ENCODE measurements around the gene NUP42.

NUP42 gene

DNA sequence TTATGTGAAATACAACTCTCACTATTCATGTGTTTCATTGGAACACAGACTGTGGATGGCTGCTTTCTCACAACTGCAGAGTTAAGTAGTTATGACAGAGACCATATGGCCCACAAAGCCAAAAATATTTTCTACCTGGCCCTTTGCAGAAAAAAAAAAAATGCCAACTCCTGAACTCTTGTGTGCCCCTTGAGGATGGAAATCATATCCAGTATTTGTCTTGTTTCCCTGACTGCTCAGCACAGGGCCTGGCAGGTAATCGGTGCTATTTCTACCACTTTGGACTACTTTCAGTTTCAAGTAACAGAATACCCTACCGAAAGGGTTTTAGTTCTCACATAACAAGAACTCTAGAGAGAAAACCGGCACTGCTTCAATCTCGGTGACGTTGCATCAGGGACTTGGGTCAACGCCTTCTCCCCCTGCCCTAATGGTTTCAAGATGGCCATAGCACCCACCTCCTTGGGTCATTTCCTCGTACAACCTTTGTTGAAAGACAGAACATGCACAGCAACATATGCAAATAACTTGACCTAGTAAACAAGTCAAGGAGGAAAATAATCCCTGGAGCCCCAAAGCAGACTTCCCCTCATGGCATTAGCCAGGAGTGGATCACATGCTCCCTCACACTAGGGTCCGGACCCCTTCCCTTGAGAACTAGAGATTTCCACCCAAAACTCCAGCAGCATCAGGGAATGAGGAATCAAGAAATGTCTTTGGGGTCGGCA, 52.9 kb downstream of the NUP42 start:
- DNase-seq (ENCODE audit: low read depth in 2 of 2), result no peak

DNA sequence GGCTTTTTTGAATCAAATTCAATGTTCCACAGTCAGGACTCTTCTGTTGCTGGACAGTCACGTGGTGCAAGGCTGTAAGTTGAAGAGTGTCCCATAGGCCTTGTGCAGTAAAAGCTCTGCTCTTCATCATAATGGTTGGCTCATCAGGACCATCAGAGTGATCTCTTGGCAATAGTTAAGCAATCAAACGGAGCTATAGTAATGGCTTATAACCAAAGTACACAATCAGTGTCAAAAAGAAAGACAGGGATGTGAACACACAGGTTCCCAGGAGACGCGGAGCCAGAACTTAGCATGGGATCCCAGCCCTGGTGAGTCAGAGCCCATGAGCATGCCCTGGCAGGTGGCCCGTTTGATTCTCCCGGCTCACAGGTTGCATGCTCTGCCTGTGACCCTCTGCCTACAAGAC, 54.0 kb downstream of the NUP42 start:
- DNase-seq (ENCODE audit: low read depth in 2 of 2), result no peak

DNA sequence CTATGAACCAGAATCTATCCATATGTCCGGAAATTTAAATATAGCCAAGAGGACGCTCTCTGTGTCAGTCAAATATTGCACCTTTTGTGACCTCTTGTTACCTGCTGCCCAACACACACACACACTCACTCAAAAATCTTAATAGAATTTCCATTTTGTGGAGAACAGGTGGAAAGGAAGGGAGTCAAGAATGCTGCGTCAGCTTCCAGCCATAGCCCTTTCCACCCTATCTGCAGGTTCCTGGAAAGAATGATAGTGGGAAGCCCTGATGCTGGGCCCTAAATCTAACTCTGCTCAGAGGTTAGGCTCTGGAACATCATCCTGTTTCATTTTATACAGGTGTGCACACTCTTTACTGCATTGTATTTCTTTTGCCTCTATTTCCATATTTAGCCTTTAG, 55.2 kb downstream of the NUP42 start:
- no peak for DNase-seq (ENCODE audit: low read depth in 2 of 2)

DNA sequence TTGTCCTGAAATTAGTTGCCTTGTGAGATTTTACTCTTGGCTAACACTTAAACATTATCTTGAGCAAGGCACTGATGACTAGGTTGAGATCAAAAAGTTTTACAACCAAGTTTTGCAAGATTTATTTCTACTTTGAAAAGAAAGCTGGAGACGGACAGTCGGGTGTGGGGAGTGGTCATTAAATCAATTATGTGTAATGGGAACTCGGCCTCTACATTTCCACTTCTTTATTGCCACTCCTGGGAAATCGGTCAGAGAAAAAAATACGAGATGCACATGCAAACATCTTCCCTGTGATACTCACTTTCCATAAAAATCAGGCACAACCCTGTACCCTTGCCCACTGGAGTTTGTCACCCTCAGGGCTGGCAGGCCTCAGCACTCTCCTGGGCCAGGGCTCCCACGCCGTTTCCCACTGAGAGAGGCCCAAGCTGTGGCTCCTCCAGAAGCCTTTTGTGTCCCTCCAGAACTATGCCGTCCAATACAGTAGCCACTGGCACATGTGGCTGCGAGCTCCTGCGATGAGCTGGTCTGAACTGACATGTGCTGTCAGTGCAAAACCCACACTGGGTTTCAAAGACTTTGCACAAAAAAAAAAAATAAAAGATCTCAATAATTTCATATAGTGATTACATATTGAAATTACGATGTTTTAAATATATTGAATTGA, 57.3 kb downstream of the NUP42 start:
- DNase-seq (ENCODE audit: low read depth in 2 of 2), result no peak

DNA sequence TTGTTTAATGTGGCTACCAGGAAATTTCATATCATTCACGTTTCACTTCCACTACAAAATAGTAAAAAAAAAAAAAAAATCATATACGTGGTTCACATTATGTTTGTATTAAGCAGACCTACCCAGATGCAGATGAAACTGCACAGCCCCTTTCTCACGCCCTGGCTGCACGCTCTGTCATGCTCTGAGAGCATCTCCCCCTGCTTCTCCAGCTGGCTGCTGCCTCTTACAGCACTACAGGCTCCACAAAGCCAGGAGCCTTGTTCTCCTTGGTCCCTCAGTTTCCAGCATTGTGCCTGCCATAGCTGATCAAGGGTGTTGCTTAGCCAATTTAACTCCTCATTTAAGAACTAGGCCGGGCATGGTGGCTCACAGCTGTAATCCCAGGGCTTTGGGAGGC, 57.9 kb downstream of the NUP42 start:
- no peak for DNase-seq (ENCODE audit: low read depth in 2 of 2)

DNA sequence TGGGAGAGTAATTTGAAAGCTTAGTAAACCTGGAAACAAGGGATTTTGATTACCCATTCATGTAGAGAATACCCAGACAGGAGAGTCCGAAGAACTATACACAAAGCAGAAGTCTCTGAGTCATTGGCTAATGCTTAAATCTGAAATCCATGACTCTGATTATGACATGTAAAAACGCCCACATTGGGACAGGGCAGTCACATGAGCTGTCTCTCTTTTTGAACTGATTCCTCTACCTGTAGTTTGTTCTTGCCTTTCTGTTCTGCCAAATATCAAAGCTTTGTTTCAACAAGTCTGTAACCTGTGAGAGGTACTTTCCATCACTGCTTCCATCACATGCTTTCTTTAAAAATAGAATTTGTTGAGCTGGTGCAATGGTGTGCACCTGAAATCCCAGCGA, 60.5 kb downstream of the NUP42 start:
- DNase-seq (ENCODE audit: low read depth in 2 of 2), result no peak

DNA sequence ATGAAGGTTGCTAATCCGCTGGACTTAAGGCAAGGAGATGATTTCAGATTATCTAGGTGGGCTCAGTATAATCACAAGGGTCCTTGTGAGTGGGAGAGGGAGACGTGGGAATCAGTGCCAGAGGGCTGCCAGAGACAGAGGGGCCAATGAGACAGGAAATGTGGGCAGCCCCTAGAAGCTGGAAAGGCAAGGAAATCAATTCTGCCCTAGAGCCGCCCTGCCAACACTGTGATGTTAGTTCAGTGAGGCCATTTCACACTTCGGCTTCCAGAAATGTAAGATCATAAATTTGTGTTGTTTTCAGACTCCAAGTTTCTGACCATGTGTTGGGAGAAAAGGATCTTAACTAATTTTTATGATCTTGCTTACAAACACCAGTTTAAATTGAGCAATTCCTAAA, 61.1 kb downstream of the NUP42 start:
- no peak for DNase-seq (ENCODE audit: low read depth in 2 of 2)

DNA sequence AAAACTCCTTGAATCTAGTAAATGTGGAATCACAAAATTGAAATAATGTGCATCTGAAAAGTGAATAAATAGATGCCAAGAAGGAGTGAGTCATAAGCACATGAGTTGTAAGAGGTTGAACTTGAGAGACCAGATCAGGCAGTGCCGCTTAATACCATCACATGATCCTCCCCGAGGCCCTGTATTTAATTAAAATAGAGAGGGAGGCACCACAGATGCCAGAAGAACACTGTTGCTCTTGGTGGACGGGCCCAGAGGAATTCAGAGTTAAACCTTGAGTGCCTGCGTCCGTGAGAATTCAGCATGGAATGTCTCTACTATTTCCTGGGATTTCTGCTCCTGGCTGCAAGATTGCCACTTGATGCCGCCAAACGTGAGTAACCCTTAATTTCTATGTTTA, 64.7 kb downstream of the NUP42 start, which contains the start of gene GPNMB:
GPNMB (plus strand) TSS at position 221 of the 400 bp plus-strand sequence; CDS start at position 304, 83 bp downstream.
- no peak for DNase-seq (ENCODE audit: low read depth in 2 of 2)

DNA sequence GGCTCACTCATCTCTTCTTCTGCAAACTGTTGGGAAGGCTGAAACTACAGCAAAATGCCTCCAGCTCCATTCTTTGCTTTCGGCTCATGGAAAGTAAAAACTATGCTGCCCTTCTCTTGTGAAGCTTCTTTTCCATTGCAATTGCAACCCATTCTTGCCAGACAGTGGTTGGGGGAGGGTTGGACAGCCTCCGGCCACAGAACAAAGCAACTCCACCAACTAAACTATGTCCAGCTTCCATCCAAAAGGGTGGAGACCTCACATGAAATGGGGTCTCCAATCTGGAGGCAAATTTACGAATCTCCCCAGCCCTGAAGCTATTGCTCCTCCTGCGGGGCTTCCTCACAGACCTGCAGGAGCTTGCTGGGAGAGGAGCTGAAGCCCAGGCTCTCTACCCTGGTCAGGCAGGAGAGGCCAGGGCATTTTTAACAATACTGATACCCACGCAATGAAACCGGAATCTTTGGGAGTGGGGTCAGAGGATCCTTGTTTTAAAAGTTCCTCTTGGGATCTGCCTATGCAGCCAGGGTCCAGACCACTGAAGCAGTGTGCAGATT, 65.3 kb downstream of the NUP42 start:
- DNase-seq (ENCODE audit: low read depth in 2 of 2), result no peak

DNA sequence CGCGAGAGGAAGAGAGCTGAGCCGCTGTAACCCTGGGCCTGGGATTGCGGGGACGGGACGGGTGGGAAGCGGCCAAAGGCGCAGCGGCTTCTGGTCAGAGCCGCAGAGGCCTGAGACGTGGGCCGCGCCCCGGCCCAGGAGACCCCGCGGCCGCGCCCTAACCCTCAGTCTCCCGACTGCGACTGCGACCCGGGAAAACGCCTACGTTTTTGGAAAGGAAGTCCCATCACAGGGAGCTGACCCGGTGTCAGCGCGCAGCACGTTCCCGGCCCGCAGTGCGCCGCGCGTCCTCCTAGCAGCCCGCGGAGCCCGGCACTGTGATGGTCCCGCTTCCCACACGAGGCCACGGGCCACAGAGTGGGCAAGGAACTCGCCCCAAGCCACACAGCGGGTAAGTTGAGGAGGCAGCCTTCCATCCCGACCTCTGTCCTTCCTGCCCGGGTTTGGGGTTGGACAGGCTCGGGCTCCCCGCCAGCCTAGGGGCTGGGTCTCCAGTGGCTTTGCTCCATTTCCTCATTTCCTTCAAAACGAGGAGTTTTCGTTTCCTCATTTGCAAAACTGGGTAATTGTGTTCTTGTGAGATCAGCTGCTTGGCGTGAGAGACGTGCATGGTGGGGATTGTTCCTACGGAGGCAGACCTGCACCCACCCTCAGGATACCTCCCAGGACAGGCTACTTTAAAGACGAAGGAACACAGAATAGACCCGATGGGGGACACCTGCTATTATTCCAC, 65.9 kb downstream of the NUP42 start:
- no peak for DNase-seq (ENCODE audit: low read depth in 2 of 2)

DNA sequence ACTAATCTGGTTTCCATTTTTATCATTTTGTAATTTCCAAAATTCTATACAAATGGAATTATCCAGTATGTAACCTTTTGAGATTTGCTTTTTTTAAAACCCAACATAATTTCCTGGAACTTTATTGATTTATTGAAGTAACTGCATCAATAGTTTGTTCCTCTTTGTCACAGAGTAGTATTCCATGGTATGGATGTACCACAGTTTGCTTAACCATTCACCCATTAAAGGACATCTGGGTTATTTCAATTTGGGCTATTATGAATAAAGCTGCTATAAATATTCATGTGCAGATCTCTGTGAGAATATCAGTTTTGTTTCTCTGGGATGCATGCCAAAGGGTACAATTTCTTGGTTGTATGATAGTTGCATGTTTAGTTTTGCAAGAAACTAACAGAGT, 67.6 kb downstream of the NUP42 start:
- no peak for DNase-seq (ENCODE audit: low read depth in 2 of 2)

Data from activated CD8-positive, alpha-beta memory T cell treated with anti-CD3 and anti-CD28 coated beads for 4 hours (primary cell).